ENCODE results near the gene ZNF503. TPM values are rescaled to one million over a fixed set of nuclear protein-coding genes. Genes with fewer than 3 reads are reported as not detected.

The ZNF503 gene
- total RNA-seq, 1 donor from 2014 or later: 15.9 TPM

- no peak for DNase-seq (ENCODE audit: low spot score)
Measured at GRCh38 chr10:75407224-75407712, 5.7 kb upstream of the ZNF503 start.

GRCh38 chr10:75406462-75407223, 5.1 kb upstream of the ZNF503 start:
- DNase-seq (ENCODE audit: low spot score): no peak

GRCh38 chr10:75405598-75406461, 4.3 kb upstream of the ZNF503 start:
- no peak for DNase-seq (ENCODE audit: low spot score)

GRCh38 chr10:75404815-75405597, 3.4 kb upstream of the ZNF503 start:
- no peak for DNase-seq (ENCODE audit: low spot score)

- peak; percentile 24 for DNase-seq (ENCODE audit: low spot score)
Measured at GRCh38 chr10:75403939-75404814, 2.6 kb upstream of the ZNF503 start.

GRCh38 chr10:75403144-75403938, 1.8 kb upstream of the ZNF503 start:
- DNase-seq (ENCODE audit: low spot score): peak; percentile 27

GRCh38 chr10:75402486-75403143, 1.1 kb upstream of the ZNF503 start:
- peak; percentile 14 for DNase-seq (ENCODE audit: low spot score)

GRCh38 chr10:75400771-75401568, 594 bp downstream of the ZNF503 start:
- DNase-seq (ENCODE audit: low spot score): peak; percentile 51

GRCh38 chr10:75400163-75400770, 1.3 kb downstream of the ZNF503 start:
- DNase-seq (ENCODE audit: low spot score): no peak

GRCh38 chr10:75399461-75400162, 2.0 kb downstream of the ZNF503 start:
- DNase-seq (ENCODE audit: low spot score): peak; percentile 85

GRCh38 chr10:75398692-75399460, 2.7 kb downstream of the ZNF503 start:
- DNase-seq (ENCODE audit: low spot score): no peak

GRCh38 chr10:75398200-75398691, 3.3 kb downstream of the ZNF503 start:
- no peak for DNase-seq (ENCODE audit: low spot score)

GRCh38 chr10:75397496-75398199, 3.9 kb downstream of the ZNF503 start:
- DNase-seq (ENCODE audit: low spot score): no peak

- DNase-seq (ENCODE audit: low spot score): no peak
Measured at GRCh38 chr10:75396631-75397495, 4.7 kb downstream of the ZNF503 start.
